Eye (tissue), 1 donor: ENCODE results near the gene PHOSPHO1.

Experiments used
- DNase-seq: peaks from one replicate; pipeline ENCODE4 v3.0.0-alpha.2; 2015

The PHOSPHO1 gene

DNA sequence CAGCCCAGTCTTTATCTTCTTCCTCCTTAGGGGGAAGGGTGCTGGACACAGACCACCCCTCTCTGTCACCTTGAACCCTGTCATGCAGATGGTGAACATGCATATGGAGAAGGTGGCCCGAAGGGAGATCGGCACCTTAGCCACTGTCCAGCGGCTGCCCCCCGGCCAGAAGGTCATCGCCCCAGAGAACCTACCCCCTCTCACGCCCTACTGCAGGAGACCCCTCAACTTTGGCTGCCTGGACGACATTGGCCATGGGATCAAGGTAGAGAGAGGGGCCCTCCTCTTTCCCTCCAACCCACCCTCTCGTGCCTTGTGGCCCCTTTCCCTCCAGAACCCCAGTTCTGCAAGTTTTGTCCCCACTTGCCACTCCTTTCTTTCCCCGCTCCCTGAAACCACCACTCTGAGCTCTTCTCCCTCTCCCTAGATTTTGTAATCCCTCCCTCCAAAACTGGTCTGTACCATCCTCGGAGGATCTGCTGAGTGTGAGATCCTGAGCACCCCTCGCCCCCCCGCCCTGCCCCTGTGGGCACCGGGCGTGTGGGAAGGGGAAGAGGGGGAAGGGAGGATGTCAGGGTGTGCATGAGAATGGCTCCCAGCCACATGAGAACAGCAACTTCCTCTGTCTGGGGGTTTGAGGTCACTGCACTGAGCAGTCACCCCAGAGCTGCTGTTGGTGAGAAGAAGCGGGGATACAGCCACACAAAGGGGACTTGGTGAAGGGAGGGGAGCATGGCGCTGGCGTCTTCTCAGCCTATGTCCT, 12.8 kb downstream of the PHOSPHO1 start:
- DNase-seq: no peak

DNA sequence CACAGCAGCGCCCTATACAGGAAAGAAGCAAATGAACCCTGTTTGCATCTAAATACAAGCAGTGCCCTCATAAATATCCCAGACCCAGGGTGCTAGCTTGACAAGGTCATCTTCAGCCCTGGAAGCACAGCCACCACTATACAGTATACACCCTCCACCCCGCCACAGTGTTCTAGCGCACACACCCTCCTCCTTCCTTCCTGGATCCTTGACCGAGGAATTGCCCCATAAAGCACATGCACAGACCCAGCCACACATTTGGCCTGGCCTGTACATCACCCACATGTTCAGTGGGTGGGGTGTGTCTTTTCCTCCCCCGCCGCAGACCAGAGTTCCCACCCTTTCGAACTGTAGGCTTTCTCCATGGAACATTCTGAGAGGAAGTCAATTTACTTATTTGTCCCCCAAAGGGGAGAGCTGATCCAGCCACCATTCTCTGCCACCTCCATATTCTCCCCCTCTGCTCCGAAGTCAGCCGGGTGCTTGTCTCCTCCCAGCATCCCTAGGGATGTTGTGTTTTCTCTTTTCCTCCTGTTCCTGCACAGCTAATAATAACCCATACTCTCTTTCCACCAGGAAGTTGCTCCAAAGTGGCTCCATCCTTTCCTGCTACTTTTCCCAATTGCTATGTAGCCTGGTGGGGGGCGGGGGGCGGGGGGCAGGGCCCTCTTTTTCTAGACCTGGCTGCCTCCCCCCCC, 13.5 kb downstream of the PHOSPHO1 start:
- no peak for DNase-seq

DNA sequence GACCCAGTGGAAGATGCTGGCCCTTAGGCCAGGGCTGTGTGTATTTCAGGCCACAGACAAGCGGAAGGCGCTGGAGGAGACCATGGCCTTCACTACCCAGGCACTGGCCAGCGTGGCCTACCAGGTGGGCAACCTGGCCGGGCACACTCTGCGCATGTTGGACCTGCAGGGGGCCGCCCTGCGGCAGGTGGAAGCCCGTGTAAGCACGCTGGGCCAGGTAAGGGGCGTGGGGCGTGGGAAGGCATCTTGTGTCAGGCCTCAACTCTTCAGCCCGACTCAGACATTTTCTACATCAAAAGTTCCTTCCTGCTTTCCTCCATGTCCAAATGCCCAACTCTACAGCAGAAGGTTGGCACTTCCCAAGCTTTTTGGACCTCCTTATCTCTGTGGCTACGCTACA, 14.1 kb downstream of the PHOSPHO1 start:
- DNase-seq: no peak

DNA sequence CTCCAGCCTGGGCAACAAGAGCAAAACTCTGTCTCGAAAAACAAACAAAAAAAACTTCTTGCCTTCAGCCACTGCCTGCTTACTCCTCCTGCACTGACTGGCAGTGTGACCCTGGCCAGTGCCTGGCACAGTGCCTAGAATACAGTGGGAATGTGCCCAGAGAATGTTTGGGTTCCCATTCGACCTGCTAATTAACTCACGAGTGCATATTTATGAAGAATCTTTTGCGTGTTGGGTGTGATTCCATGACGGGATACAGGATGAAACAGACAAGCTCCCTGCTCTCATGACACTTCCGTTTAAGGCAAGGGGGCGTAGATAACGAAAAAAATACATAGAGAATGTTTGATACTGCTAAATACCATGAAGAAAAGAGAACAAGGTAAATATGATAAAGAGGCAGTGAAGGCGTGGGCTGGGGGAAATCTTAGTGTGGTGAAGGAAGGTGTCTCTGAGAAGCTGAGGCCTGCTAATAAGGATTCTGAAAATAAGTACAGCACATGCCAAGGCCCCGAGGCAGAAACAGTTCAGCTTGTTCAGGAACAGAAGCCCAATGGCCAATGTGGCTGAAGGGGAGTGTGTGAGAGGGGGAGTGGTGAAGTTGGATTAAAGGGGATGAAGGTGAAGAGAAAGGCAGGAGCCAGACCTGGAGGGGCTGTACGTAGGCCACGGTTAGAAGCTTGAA, 15.8 kb downstream of the PHOSPHO1 start:
- no peak for DNase-seq

DNA sequence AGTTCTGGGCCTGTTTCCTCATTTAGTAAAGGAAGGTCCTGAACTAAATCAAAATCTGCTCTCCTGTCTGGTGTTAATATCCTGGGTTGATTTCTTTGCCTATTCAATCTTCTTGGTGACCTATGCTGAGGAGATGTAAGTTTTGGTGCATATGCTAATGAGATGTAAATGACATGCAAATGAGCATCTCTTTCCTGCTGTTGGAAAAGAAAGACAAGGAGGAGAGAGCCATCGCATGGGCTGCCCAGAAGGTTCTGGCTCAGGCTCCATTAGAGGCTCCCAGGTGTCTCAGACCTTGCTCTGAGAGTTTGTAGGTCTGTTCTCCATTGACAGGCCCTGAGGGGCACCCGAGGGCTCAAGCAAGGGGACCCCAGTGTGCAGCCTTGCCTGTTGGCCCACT, 16.7 kb downstream of the PHOSPHO1 start:
- no peak for DNase-seq

DNA sequence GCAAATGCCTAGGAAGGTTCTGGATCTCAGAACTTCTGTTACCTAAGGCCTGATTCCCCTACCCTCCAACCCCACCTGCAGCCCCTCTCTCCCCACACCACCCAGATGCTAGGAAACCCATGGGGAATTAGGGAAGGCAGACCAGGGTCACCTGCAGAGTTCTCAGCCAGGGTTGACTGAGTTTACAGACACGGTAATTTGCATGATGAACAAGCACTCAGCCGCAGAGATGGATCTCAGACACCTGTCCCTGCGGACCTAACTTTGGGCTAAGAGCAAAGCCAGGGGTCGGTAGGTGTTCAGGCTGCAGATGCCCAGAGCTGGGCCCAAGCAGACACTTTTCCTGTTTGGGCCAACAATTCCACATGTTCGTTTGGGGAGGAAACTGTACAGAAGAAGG, 17.2 kb downstream of the PHOSPHO1 start:
- DNase-seq: no peak

DNA sequence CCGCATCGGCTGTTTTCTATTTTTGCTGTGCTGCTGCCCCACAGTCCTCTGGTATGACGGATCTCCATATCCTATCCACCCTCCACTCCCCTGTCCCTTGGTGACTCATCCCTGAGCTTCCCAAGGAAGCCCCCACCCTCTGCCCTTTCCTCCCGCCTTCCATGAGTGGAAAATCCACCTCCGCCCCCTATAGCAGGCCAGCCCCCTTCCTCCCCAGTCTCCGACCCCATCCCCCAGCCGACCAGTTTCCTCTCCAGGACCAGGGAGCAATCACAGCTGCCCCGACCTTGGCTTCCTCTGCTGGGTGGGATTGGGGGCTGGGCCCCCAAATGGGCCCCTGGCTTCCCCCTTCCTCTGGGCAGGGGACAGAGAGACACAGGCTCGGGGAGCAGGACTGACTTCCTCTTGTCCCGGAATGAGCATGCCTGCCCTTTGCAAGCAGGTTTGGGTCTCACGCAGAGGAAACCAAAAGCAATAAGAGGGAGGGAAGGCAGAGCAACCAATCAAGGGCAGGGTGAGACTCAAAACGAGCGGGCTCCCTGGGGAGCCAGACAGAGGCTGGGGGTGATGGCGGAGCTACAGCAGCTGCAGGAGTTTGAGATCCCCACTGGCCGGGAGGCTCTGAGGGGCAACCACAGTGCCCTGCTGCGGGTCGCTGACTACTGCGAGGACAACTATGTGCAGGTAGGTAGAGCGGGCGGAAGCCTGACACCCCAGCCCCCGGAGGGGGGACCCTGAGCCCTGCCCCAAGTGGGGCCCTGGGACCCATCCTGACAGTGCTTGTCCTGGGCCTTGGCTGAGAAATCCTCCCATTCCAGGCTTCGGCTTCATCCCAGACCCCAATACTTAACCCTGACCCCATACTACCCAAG, 20.2 kb downstream of the PHOSPHO1 start, which contains the start of the genes ABI3 and GNGT2:
TSS of gene ABI3 (plus strand) at position 550 of the 872 bp plus-strand sequence. CDS start at position 568, 18 bp downstream.
TSS of gene GNGT2 (minus strand) at position 417 of the 872 bp plus-strand sequence. CDS start 3,152 bp downstream, outside the sequence.
- peak; percentile 26 for DNase-seq

DNA sequence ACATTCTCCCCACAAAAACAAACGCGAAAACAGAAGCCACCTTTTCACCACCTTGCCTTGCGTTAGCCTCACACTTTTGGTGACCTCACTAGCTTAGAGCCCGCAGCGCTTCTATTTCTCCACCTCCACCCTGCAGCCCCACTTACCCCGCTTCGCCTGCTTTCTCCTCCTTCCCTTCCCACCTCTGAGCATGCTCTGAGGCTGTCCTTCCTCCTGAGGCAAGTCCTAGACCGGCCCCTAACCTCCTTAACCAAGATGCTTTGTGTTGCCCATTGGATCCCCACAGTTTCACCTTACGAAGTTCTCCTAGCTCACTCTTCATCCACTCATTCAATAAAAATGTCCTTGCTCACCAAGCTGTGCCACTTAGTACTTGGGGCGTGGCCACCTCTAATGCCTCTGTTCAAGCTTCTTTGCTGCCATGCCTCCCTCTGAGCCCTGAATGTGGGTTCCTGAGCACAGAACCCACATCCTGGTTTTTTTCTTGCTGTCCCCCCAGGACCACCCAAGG, 21.5 kb downstream of the PHOSPHO1 start:
- DNase-seq: no peak

DNA sequence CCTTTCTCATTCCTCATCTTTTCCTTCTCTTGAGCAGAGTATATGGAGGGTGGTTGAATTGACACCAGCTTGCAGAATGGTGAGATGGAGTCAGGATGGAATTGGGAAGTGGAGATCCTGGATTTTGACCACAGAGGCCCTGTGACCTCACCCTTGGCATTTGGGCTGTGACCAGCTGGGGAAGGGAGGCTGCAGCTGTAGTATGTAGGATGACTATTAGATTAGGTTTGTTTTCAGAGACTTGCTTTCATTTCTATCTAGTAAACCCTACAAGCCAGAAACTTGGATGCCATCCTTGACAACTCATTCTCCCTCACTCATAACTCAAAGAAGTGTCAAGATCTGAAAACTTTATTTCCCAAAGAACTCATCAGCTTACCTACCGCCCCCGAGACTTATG, 26.1 kb downstream of the PHOSPHO1 start:
- no peak for DNase-seq

DNA sequence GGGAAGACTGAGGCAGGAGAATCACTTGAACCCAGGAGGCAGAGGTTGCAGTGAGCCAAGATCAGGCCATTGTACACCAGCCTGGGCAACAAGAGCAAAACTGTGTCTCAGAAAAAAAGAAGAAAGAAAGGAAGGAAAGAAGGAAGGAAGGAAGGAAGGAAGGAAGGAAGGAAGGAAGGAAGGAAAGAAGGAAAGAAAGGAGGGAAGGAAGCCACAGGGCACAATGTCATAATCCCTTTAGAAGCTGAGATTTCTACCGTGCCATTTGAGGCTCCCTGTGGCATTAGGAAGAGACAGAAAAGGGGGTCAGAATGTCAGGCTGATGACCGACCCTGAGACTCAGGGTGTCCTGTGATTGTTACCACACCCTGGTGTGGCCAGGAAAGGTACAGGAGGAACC, 26.8 kb downstream of the PHOSPHO1 start:
- DNase-seq: no peak

DNA sequence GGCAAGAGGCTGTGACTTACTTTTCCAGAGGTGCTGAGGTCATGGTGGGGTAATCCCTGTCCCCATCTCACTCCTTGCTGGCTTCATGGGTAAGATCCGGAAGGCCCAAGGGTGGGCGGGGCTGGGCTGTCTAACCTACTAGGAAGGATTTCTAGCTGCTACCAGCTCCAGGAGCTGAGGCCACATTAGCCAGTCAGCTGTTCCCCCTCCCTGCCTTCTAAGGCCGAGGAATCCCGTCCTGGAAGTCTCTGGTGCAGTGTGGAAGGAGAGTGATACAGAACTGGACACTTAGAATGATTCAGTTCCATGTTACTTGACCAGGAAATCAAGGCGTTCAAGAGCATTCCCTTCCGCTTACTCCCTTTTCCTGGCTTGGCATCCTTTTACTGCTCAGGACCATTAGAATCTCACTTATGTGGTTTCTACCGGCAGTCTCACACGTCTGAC, 29.1 kb downstream of the PHOSPHO1 start:
- DNase-seq: no peak

DNA sequence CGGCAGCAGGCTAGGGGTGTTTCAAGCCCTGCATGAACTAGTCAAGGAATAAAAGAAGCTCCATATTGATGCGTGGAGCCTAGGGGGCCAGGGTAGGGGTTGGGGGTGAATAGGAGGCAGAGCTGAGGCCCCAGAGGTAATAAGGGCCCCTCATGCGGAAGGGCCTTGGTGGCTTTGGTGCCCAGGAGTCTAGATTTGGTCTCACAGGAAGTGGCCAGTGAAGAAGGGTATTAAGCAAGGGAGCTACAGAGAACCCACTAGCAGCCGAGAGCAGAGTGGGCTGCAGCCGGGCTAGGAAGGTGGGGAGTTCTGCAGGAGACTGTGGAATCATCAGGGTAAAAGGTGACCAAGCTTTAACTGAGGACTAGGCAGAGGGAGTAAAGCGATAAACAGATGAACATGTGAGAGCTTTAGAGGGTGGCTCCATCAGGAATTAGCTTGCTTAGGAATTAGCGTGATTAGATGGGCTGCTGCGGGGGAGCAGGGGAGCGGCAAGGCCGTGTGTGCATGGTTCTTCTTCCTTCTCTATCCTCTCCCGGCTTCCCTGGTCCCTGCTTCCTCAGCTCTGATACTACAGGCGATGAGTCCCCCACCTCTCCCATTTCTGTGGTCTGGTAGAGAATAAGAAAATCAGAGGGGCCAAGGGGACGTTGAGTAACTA, 30.0 kb downstream of the PHOSPHO1 start:
- no peak for DNase-seq

DNA sequence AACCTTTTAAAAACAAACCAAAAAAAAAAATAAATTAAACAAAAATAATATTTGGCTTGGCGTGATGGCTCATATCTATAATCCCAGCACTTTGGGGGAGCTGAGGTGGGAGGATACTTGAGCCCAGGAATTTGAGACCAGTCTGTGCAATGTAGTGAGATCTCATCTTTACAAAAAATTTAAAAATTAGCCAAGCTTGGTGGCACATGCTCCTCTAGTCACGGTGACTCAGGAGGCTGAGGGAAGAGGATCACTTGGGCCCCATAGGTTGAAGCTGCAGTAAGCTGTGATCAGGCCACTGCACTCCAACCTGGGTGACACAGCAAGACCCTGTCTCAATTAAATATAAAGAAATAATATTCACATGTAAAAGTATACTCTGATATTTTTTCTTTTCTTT, 32.4 kb downstream of the PHOSPHO1 start:
- no peak for DNase-seq

DNA sequence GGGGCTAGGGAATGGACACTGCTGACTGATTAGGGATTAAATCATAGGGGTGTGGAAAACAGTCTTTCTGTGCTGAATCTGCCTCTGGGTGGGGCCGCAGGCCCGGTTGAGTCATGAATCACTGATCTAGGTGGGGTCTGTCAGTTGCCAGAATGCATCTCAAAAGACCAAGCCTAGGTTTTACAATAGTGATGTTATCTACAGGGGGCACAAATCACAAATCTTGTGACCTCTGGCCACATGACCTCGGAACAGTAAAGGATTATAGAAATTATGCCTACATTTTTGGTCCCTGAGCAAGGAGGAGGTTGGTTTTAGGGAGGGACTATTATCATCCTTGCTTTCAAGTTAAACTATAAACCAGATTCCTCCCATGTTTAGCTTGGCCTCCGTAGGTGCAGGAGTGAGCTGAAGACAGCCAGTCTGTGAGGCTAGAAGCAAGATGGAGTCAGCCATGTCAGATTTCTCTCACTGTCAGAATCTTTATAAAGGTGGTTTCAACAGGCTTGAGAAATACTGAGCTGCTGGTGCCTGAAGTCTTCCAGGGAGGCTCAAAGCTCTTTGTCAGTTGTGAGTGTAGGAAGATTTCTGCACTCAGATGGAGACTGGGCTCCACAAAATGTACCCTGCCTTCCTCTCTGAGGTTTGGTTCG, 33.1 kb downstream of the PHOSPHO1 start:
- DNase-seq: no peak

DNA sequence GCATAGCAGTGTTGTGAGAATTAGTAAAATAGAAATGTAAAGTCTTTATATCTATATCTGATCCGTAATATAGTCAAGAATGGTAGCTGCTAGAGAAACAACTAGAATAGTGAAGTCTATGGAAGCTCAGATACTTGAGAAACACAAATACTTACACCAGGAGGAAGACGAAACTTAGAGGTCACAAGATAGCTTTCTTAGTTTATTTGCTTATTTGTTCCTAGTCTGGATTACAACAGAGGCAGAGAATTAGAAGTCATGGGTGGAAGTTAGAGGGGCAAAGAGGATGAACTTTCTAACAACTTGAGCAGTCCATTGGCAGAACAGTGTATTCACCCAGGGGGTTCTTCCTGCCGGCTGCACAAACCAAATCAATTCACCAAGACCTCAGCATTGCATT, 34.1 kb downstream of the PHOSPHO1 start:
- DNase-seq: no peak

DNA sequence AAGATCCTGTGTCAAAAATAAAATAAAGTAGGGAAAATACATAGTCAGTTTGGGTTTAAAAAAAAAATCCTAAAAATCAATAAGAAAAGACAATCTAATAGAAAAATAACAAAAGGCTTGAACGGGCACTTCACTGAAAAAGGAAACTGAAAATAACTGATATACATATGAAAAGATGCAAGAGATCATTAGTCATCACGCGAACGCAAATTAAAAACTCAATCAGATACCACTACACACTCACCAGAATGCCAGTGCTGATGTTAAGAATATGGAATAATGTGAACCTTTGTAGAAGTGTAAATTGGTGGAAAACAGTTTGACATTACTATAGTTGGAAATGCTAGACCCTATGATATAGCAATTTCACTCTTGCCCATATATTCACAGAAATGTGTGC, 34.8 kb downstream of the PHOSPHO1 start:
- DNase-seq: no peak

DNA sequence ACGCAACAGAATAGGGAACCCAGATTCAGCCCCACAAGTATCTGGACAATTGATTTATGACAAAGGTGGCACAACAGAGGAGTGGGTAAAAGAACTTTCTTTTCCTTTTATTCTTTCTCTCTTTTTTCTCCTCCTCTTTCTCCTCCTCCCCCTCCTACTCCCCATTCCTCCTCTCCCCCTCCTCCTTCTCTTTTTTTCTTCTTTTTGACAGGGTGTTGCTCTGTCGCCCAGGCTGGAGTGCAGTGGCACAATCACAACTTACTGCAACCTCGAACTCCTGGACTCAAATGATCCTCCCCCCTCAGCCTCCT, 36.3 kb downstream of the PHOSPHO1 start:
- DNase-seq: no peak

DNA sequence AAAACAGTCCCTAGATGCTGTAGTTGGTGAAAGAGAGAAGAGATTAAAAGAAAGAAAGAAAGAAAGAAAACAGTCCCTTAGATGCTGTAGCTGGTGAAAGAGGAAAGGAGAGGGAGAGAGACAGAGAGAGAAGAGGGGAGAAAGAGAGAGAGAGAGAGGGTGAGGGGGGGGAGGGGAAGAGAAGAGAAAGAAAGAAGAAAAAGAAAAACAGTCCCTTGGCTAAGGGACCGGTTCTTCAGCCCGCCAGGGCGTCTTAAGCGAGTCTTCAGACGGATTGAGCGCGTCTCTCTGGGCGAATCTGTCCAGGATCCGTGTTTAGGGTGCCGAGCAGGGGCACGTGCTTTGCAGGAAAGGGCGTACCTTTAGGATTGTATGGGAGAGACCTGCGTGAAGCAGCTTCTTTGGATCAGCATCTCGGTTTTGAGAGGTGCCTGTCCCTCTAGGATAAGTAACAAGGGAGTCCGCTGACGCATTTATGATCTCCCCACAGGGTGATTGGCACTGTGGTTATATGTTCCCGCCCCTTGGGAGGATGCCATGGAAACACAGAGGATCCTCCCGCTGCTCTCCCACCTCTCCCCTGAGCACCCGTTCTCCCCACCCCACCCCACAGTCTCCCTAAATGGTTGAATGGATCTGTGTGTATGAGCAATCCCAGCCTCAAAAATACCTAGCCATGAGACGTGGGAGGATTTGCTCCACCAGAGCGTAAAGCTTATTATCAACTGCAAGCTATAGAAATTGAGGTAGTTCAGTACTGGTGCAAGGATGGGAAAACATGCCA, 36.9 kb downstream of the PHOSPHO1 start:
- peak; percentile 88 for DNase-seq

DNA sequence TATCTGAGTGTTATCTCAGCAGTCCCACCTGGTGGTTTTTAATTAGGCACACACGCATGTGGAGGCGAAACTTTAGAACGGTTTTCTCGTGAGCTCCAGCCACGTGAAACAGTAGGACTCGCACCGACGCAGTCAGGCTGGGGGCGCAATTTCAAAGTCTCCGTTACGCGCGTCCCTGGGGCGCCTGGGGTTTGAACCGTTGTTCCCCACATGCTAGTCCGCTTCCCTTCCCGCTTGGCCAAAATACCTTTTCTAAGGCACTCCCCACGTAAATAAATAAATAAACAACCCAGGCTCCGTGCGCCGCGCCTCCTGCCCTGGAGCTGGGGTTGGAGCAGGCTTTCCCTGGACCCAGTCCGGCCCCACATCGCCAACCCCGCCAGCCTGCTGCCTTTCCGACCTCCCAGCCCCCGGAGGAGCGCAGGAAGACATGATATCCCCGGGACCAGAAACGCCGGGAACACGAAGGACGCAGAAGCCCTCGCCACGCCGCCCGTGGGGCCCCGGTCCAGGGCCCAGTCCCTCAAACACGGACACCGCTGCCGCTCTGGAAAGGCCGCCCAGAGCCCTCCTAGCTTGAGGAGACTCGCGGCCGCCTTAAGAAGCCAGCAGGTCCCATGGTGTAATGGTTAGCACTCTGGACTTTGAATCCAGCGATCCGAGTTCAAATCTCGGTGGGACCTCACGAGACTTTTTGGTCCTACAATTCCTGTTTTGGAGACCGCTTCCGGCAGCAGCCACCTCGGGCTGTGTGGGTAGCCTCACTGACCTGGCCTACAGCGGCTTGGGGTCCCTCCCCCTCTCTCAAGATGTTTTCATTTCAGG, 38.5 kb downstream of the PHOSPHO1 start:
- peak; percentile 99 for DNase-seq
